GM23338 (cell line): ENCODE measurements around the gene AQP3. TPM values are rescaled to one million over a fixed set of nuclear protein-coding genes. Genes with fewer than 3 reads are reported as not detected.

Source experiments
- CREB1 ChIP-seq: fragments of 250-450 bp; sonication (Bioruptor Pico); IDR thresholded peaks from 2 replicates; pipeline ENCODE4 v1.5.0; 2020; ENCODE audit warnings: low read depth, mild to moderate bottlenecking, moderate library complexity
- ETS1 ChIP-seq: IDR thresholded peaks from 2 replicates; pipeline ENCODE4 v1.6.1; 2016; ENCODE audit warnings: antibody characterized with exemption
- EZH2 ChIP-seq: fragments of 200-600 bp; sonication (generic); IDR thresholded peaks from one replicate; pipeline ENCODE4 v1.8.0; 2017; ENCODE audit warnings: antibody characterized with exemption, mild to moderate bottlenecking, low read depth; ENCODE audit not compliant: unreplicated experiment
- POLR2AphosphoS5 ChIP-seq: IDR thresholded peaks from 2 replicates; pipeline ENCODE4 v1.6.1; 2016; ENCODE audit warnings: antibody characterized with exemption, low read depth
- ZNF114 ChIP-seq: fragments of 250-450 bp; sonication (Bioruptor Pico); IDR thresholded peaks from 2 replicates; pipeline ENCODE4 v1.5.0; 2020; ENCODE audit warnings: mild to moderate bottlenecking, moderate library complexity
- ZNF331 ChIP-seq: fragments of 250-450 bp; sonication (Bioruptor Pico); IDR thresholded peaks from 2 replicates; pipeline ENCODE4 v1.5.0; 2020; ENCODE audit warnings: low read depth, mild to moderate bottlenecking, moderate library complexity
- ZNF462 ChIP-seq: fragments of 250-450 bp; sonication (Bioruptor Pico); IDR thresholded peaks from 2 replicates; pipeline ENCODE4 v1.5.0; 2020; ENCODE audit warnings: mild to moderate bottlenecking, moderate library complexity
- polyA plus RNA-seq: library from polyadenylated mRNA; unstranded; fragments of >200 nt; fragmentation: Nextera tagmentation; extraction: Ambion mirVana; gene quantifications from 2 replicates; pipeline ENCODE4 v1.2.1, GENCODE V29; 2016
- total RNA-seq: library from RNA; depleted of rRNA; stranded (reverse); fragments of >200 nt; shearing (Covaris generic); gene quantifications from 2 replicates; pipeline ENCODE4 v1.2.3, GENCODE V29; 2014
- TF ChIP-seq, protein P1 (sequence below), 2 experiments: fragments of 200-600 bp in 1 of 2; sonication (generic) in 1 of 2; conservative IDR thresholded peaks; 2 replicates each; pipeline versions ENCODE4 v1.5.1 to v1.6.1; 2016 to 2017; ENCODE audit warnings: antibody characterized with exemption in 2 of 2, low read depth in 2 of 2, mild to moderate bottlenecking in 2 of 2, moderate library complexity in 1 of 2

Gene AQP3
- total and polyA plus RNA-seq, 2 experiments from 2014 or later, result 1.4 to 3.5 TPM

GRCh38 chr9:33467526-33467925, 20.1 kb upstream of the AQP3 start (continued):
- TF ChIP-seq ZNF462 (CRISPR knock-in tag), result no peak
- no peak for TF ChIP-seq ZNF114 (CRISPR knock-in tag)
- no peak for TF ChIP-seq ZNF331 (CRISPR knock-in tag)
- no peak for TF ChIP-seq CREB1
- TF ChIP-seq, protein P1, sequence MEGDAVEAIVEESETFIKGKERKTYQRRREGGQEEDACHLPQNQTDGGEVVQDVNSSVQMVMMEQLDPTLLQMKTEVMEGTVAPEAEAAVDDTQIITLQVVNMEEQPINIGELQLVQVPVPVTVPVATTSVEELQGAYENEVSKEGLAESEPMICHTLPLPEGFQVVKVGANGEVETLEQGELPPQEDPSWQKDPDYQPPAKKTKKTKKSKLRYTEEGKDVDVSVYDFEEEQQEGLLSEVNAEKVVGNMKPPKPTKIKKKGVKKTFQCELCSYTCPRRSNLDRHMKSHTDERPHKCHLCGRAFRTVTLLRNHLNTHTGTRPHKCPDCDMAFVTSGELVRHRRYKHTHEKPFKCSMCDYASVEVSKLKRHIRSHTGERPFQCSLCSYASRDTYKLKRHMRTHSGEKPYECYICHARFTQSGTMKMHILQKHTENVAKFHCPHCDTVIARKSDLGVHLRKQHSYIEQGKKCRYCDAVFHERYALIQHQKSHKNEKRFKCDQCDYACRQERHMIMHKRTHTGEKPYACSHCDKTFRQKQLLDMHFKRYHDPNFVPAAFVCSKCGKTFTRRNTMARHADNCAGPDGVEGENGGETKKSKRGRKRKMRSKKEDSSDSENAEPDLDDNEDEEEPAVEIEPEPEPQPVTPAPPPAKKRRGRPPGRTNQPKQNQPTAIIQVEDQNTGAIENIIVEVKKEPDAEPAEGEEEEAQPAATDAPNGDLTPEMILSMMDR (conservative IDR thresholded peaks at IDR 0.05; ENCODE audit: low read depth in 2 of 2), result no peak
- TF ChIP-seq POLR2AphosphoS5, result no peak
- no peak for TF ChIP-seq ETS1
- no peak for TF ChIP-seq EZH2
